HepG2 (cell line): Measurements from ENCODE around the gene SPG7. TPM values are rescaled to one million over a fixed set of nuclear protein-coding genes. Genes with fewer than 3 reads are reported as not detected.

Source experiments
- AHR ChIP-seq: IDR thresholded peaks from 2 replicates; pipeline ENCODE4 v1.6.1; 2018; ENCODE audit warnings: missing genetic modification reagents, missing compliant biosample characterization
- ELF3 ChIP-seq: IDR thresholded peaks from 2 replicates; pipeline ENCODE4 v1.6.1; 2016; ENCODE audit warnings: missing genetic modification reagents, missing compliant biosample characterization
- HDAC6 ChIP-seq: fragments of 200-600 bp; sonication (generic); IDR thresholded peaks from 2 replicates; pipeline ENCODE4 v1.7.0; 2017; ENCODE audit warnings: mild to moderate bottlenecking, antibody characterized with exemption, low read length, low read depth
- HHEX ChIP-seq: IDR thresholded peaks from 2 replicates; pipeline ENCODE4 v1.6.1; 2016; ENCODE audit warnings: control low read depth
- KDM2A ChIP-seq: sonication (generic); formaldehyde crosslinking; IDR thresholded peaks from 2 replicates; pipeline ENCODE4 v1.4.0; 2020; ENCODE audit warnings: low read depth, missing genetic modification reagents, borderline replicate concordance
- MTA3 ChIP-seq: sonication (generic); formaldehyde crosslinking; IDR thresholded peaks from 2 replicates; pipeline ENCODE4 v1.4.0; 2020; ENCODE audit warnings: missing genetic modification reagents
- NAIF1 ChIP-seq: sonication (generic); formaldehyde crosslinking; IDR thresholded peaks from 2 replicates; pipeline ENCODE4 v1.5.0; 2020; ENCODE audit warnings: mild to moderate bottlenecking, missing genetic modification reagents, borderline replicate concordance
- NFIB ChIP-seq: sonication (generic); formaldehyde crosslinking; IDR thresholded peaks from 2 replicates; pipeline ENCODE4 v1.9.0; 2021; ENCODE audit warnings: missing genetic modification reagents, mild to moderate bottlenecking, borderline replicate concordance
- NFIC ChIP-seq: IDR thresholded peaks from 2 replicates; pipeline ENCODE4 v1.6.1; 2012; ENCODE audit warnings: mild to moderate bottlenecking, low read length, inconsistent platforms
- PCBP1 ChIP-seq: fragments of 200-400 bp; formaldehyde crosslinking; IDR thresholded peaks from 2 replicates; pipeline ENCODE4 v1.6.1; 2017; ENCODE audit warnings: mild to moderate bottlenecking, low read depth, low read length, borderline replicate concordance
- PHF20 ChIP-seq: sonication (generic); formaldehyde crosslinking; IDR thresholded peaks from 2 replicates; pipeline ENCODE4 v1.5.0; 2020; ENCODE audit warnings: mild to moderate bottlenecking, missing genetic modification reagents
- RXRB ChIP-seq: IDR thresholded peaks from 2 replicates; pipeline ENCODE4 v1.6.1; 2016; ENCODE audit warnings: borderline replicate concordance, missing genetic modification reagents, missing compliant biosample characterization
- SMARCE1 ChIP-seq: fragments of 450-650 bp; IDR thresholded peaks from 2 replicates; pipeline ENCODE4 v1.6.1; 2017; ENCODE audit warnings: borderline replicate concordance
- SP140L ChIP-seq: sonication (generic); formaldehyde crosslinking; IDR thresholded peaks from 2 replicates; pipeline ENCODE4 v1.4.0; 2020; ENCODE audit warnings: missing genetic modification reagents, borderline replicate concordance
- SP5 ChIP-seq: IDR thresholded peaks from 2 replicates; pipeline ENCODE4 v1.6.1; 2016; ENCODE audit warnings: low read depth, borderline replicate concordance
- ZNF101 ChIP-seq: sonication (generic); formaldehyde crosslinking; IDR thresholded peaks from 2 replicates; pipeline ENCODE4 v1.4.0; 2020; ENCODE audit warnings: mild to moderate bottlenecking, low read depth, missing genetic modification reagents, borderline replicate concordance
- ZNF224 ChIP-seq: sonication (generic); formaldehyde crosslinking; IDR thresholded peaks from 2 replicates; pipeline ENCODE4 v1.5.0; 2020; ENCODE audit warnings: mild to moderate bottlenecking, missing genetic modification reagents
- ZNF333 ChIP-seq: sonication (generic); formaldehyde crosslinking; IDR thresholded peaks from 2 replicates; pipeline ENCODE4 v1.4.0; 2020; ENCODE audit warnings: mild to moderate bottlenecking, missing genetic modification reagents, borderline replicate concordance
- ZNF768 ChIP-seq: sonication (generic); formaldehyde crosslinking; IDR thresholded peaks from 2 replicates; pipeline ENCODE4 v1.4.0; 2020; ENCODE audit warnings: missing genetic modification reagents
- ZNF792 ChIP-seq: IDR thresholded peaks from 2 replicates; pipeline ENCODE4 v1.6.1; 2016
- polyA plus RNA-seq, 8 experiments: library from polyadenylated mRNA; depleted of rRNA in 3 of 8; stranded (reverse) in 7 of 8; unstranded in 1 of 8; fragments of >200 nt; fragmentation: Illumina TruSeq in 4 of 8; extraction: Trizol in 4 of 8; gene quantifications; 2 replicates each; pipeline versions ENCODE4 v1.2.1 to v1.2.3, GENCODE V29; 2011 to 2016; ENCODE audit warnings: low read depth in 4 of 8, missing spikeins in 1 of 8, mixed read lengths in 1 of 8; ENCODE audit not compliant: insufficient read depth in 1 of 8
- total RNA-seq, 5 experiments: library from RNA; depleted of rRNA; stranded (reverse); fragments of >200 nt; fragmentation: Illumina TruSeq; extraction: Trizol; gene quantifications; 2 replicates each; pipeline ENCODE4 v1.2.3, GENCODE V29; 2016; ENCODE audit warnings: low read depth in 1 of 5
- TF ChIP-seq, protein P1 (sequence below): sonication (generic); formaldehyde crosslinking; conservative IDR thresholded peaks from 2 replicates; pipeline ENCODE4 v1.4.0; 2020; ENCODE audit warnings: missing genetic modification reagents
- TF ChIP-seq, protein P2 (sequence below): IDR thresholded peaks from 2 replicates; pipeline ENCODE4 v1.4.0; 2020; ENCODE audit warnings: mild to moderate bottlenecking, missing genetic modification reagents
- TF ChIP-seq, protein P3 (sequence below): sonication (generic); formaldehyde crosslinking; IDR thresholded peaks from 2 replicates; pipeline ENCODE4 v1.4.0; 2020; ENCODE audit warnings: missing genetic modification reagents

SPG7 gene
- total and polyA plus RNA-seq, 2 of the 13 experiments (the other 11 are each of a cell fraction or from before 2014, with no cell fraction given), result 66.0 to 136 TPM

DNA sequence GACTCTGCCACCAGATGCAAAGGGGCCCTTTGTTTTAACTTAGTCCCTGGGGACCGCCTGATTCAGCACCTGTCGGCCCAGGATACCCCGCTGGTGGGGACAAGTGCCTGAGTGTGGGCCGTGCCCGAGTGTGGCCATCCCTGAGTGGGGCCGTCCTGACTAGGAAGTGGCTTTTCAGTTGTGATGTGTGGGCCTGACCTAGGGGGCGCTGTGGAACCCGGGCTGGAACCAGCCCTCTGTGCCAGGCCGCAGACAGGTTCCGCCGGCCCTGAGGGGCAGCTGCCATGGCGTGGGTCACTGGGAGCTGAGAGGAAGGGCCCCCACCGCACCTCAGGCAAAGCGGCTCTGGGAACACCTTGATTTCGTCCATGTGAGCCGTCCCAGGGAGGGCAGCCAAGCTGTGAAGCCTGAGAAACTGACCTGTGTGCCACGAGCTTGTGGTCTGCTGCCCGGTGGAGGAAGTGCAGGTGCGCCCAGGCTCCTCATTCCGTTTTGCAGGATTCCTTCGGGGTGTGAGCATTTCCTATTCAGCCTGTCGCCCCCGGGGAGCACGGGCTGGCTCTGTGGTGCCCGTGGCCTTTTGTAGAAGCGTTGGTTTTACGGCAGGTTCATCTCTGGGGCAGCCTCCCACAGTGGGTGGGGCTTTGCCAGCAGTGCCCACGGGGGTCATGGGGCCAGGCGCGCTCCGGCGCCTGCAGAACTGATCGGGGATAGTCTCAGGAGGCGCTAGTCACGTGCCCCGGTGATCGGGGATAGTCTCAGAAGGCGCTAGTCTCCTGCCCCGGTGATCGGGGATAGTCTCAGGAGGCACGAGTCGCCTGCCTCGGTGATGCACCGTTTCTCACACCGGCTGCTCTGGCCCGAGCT is 57.5 kb downstream of the SPG7 start (continued):
- TF ChIP-seq ZNF101 (CRISPR knock-in tag), result no peak
- TF ChIP-seq NFIC, result 0 out of 2 replicates have a peak, but pooled peaks have one; percentile 4
- no peak for TF ChIP-seq HHEX
- TF ChIP-seq MTA3, result no peak
- peak; percentile 82; the same call in 1 of the 2 replicates for TF ChIP-seq ZNF224 (CRISPR knock-in tag)
- TF ChIP-seq SMARCE1, result no peak
- peak; percentile 99 for TF ChIP-seq KDM2A (CRISPR knock-in tag)
- no peak for TF ChIP-seq SP140L (CRISPR knock-in tag)
- no peak; the same call in 1 of the 2 replicates for TF ChIP-seq ELF3 (CRISPR knock-in tag)
- TF ChIP-seq, protein P1, sequence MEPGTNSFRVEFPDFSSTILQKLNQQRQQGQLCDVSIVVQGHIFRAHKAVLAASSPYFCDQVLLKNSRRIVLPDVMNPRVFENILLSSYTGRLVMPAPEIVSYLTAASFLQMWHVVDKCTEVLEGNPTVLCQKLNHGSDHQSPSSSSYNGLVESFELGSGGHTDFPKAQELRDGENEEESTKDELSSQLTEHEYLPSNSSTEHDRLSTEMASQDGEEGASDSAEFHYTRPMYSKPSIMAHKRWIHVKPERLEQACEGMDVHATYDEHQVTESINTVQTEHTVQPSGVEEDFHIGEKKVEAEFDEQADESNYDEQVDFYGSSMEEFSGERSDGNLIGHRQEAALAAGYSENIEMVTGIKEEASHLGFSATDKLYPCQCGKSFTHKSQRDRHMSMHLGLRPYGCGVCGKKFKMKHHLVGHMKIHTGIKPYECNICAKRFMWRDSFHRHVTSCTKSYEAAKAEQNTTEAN, result no peak
- no peak for TF ChIP-seq PCBP1
- no peak for TF ChIP-seq HDAC6
- no peak for TF ChIP-seq ZNF333
- TF ChIP-seq ZNF792 (CRISPR knock-in tag), result no peak; the same call in 1 of the 2 replicates
- TF ChIP-seq SP5, result no peak
- TF ChIP-seq NFIB, result no peak
- peak; percentile 48; the same call in 1 of the 2 replicates for TF ChIP-seq ZNF768
- TF ChIP-seq NAIF1 (CRISPR knock-in tag), result no peak
- TF ChIP-seq, protein P2, sequence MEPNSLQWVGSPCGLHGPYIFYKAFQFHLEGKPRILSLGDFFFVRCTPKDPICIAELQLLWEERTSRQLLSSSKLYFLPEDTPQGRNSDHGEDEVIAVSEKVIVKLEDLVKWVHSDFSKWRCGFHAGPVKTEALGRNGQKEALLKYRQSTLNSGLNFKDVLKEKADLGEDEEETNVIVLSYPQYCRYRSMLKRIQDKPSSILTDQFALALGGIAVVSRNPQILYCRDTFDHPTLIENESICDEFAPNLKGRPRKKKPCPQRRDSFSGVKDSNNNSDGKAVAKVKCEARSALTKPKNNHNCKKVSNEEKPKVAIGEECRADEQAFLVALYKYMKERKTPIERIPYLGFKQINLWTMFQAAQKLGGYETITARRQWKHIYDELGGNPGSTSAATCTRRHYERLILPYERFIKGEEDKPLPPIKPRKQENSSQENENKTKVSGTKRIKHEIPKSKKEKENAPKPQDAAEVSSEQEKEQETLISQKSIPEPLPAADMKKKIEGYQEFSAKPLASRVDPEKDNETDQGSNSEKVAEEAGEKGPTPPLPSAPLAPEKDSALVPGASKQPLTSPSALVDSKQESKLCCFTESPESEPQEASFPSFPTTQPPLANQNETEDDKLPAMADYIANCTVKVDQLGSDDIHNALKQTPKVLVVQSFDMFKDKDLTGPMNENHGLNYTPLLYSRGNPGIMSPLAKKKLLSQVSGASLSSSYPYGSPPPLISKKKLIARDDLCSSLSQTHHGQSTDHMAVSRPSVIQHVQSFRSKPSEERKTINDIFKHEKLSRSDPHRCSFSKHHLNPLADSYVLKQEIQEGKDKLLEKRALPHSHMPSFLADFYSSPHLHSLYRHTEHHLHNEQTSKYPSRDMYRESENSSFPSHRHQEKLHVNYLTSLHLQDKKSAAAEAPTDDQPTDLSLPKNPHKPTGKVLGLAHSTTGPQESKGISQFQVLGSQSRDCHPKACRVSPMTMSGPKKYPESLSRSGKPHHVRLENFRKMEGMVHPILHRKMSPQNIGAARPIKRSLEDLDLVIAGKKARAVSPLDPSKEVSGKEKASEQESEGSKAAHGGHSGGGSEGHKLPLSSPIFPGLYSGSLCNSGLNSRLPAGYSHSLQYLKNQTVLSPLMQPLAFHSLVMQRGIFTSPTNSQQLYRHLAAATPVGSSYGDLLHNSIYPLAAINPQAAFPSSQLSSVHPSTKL (CRISPR knock-in tag), result 0 out of 2 replicates have a peak, but pooled peaks have one; percentile 8
- TF ChIP-seq PHF20 (CRISPR knock-in tag), result no peak
- TF ChIP-seq RXRB (CRISPR knock-in tag), result no peak
- TF ChIP-seq, protein P3, sequence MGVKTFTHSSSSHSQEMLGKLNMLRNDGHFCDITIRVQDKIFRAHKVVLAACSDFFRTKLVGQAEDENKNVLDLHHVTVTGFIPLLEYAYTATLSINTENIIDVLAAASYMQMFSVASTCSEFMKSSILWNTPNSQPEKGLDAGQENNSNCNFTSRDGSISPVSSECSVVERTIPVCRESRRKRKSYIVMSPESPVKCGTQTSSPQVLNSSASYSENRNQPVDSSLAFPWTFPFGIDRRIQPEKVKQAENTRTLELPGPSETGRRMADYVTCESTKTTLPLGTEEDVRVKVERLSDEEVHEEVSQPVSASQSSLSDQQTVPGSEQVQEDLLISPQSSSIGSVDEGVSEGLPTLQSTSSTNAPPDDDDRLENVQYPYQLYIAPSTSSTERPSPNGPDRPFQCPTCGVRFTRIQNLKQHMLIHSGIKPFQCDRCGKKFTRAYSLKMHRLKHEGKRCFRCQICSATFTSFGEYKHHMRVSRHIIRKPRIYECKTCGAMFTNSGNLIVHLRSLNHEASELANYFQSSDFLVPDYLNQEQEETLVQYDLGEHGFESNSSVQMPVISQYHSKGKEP (CRISPR knock-in tag), result 0 out of 2 replicates have a peak, but pooled peaks have one; percentile 32
- TF ChIP-seq AHR (CRISPR knock-in tag), result no peak
